H1 (cell line): Measurements from ENCODE around the gene TMA7B. TPM values are rescaled to one million over a fixed set of nuclear protein-coding genes. Genes with fewer than 3 reads are reported as not detected.

Experiments used
- CTCF ChIA-PET: fragments of 300-600 bp; sonication (Branson Sonifier 250); formaldehyde crosslinking; loops from one replicate; lab custom pipeline; 2021; ENCODE audit not compliant: partially characterized antibody; lab: Charles Lee
- POLR2A ChIA-PET: fragments of 300-600 bp; sonication (Branson Sonifier 250); formaldehyde crosslinking; loops from one replicate; lab custom pipeline; 2021; ENCODE audit warnings: inconsistent platforms; ENCODE audit not compliant: partially characterized antibody; lab: Charles Lee
- DNase-seq, 2 experiments: peaks; one replicate each; pipeline versions ENCODE4 v3.0.0 to v3.0.0-alpha.2; 2010 to 2022; ENCODE audit warnings: low spot score in 2 of 2, low read depth in 1 of 2, mixed read lengths in 1 of 2
- FAIRE-seq: peaks from 2 replicates; lab custom pipeline; 2011; peaks lifted over from hg19 to GRCh38; lab: Jason Lieb, UNC
- H2AFZ ChIP-seq: 2 replicates; pipeline ENCODE4 v1.8.1; 2012; ENCODE audit warnings: low read length, inconsistent platforms
- H2AK5ac ChIP-seq: 2 replicates; pipeline ENCODE4 v1.6.1; 2013; ENCODE audit warnings: low read depth, low read length
- H2BK120ac ChIP-seq: replicated peaks from 2 replicates; pipeline ENCODE3; 2013; ENCODE audit warnings: low read depth, low read length, inconsistent platforms
- H2BK12ac ChIP-seq: 2 replicates; pipeline ENCODE4 v1.6.1; 2013; ENCODE audit warnings: low read depth, low read length
- H2BK15ac ChIP-seq: 2 replicates; pipeline ENCODE4 v1.6.1; 2013; ENCODE audit warnings: low read length
- H2BK20ac ChIP-seq: 2 replicates; pipeline ENCODE4 v1.6.1; 2013; ENCODE audit warnings: low read length
- H2BK5ac ChIP-seq: 2 replicates; pipeline ENCODE4 v1.6.1; 2013; ENCODE audit warnings: low read depth, low read length
- H3K14ac ChIP-seq: 2 replicates; pipeline ENCODE4 v1.6.1; 2013; ENCODE audit warnings: inconsistent platforms; ENCODE audit not compliant: insufficient read length
- H3K18ac ChIP-seq: 2 replicates; pipeline ENCODE4 v1.6.1; 2013; ENCODE audit warnings: low read length; ENCODE audit errors: extremely low read depth
- H3K23ac ChIP-seq: 2 replicates; pipeline ENCODE4 v1.6.1; 2013; ENCODE audit warnings: inconsistent platforms; ENCODE audit not compliant: insufficient read length
- H3K23me2 ChIP-seq: 2 replicates; pipeline ENCODE4 v1.6.1; 2013; ENCODE audit warnings: low read depth, low read length
- H3K27ac ChIP-seq: 2 replicates; pipeline ENCODE4 v1.6.1; 2011; ENCODE audit warnings: low read depth, low read length, inconsistent platforms
- H3K27me3 ChIP-seq, 4 experiments: replicated peaks in 1 of 4; 1 replicate in 1 of 4; 2 replicates in 3 of 4; pipeline versions ENCODE4 v1.6.1 to v1.8.1; 2011 to 2013; ENCODE audit warnings: low read length in 3 of 4, mild to moderate bottlenecking in 3 of 4, inconsistent platforms in 2 of 4, mixed read lengths in 2 of 4, moderate library complexity in 1 of 4; ENCODE audit not compliant: control insufficient read depth in 3 of 4, insufficient read depth in 3 of 4; ENCODE audit errors: extremely low read depth in 1 of 4
- H3K36me3 ChIP-seq, 4 experiments: 2 replicates each; pipeline versions ENCODE4 v1.6.1 to v1.8.1; 2011 to 2013; ENCODE audit warnings: mild to moderate bottlenecking in 4 of 4, low read length in 3 of 4, moderate library complexity in 2 of 4, control low read depth in 1 of 4, inconsistent platforms in 1 of 4; ENCODE audit not compliant: insufficient read depth in 4 of 4, control insufficient read depth in 2 of 4
- H3K4ac ChIP-seq: replicated peaks from 2 replicates; pipeline ENCODE3; 2013; ENCODE audit warnings: low read length, low read depth, mixed read lengths, inconsistent platforms; ENCODE audit not compliant: insufficient read length
- H3K4me1 ChIP-seq, 4 experiments: replicated peaks in 1 of 4; 1 replicate in 1 of 4; 2 replicates in 3 of 4; pipeline versions ENCODE4 v1.6.1 to v1.8.1; 2011 to 2013; ENCODE audit warnings: low read length in 3 of 4, inconsistent platforms in 2 of 4, mixed read lengths in 1 of 4; ENCODE audit not compliant: insufficient read depth in 4 of 4, control insufficient read depth in 3 of 4
- H3K4me2 ChIP-seq, 2 experiments: 2 replicates each; pipeline versions ENCODE4 v1.6.1 to v1.8.1; 2011 to 2013; ENCODE audit warnings: low read depth in 2 of 2, low read length in 2 of 2, control low read depth in 1 of 2, inconsistent platforms in 1 of 2, mild to moderate bottlenecking in 1 of 2; ENCODE audit not compliant: insufficient read depth in 1 of 2
- H3K4me3 ChIP-seq, 4 experiments: fragments of 200-600, 300-600 bp in 1 of 4; sonication (generic), shearing (Covaris generic), sonication (Bioruptor Twin) in 1 of 4; 2 replicates each; pipeline versions ENCODE4 v1.5.1 to v1.8.1; 2011 to 2016; ENCODE audit warnings: low read length in 4 of 4, low read depth in 3 of 4, control low read depth in 2 of 4, inconsistent platforms in 2 of 4, mild to moderate bottlenecking in 2 of 4, mixed read lengths in 1 of 4, moderate library complexity in 1 of 4; ENCODE audit not compliant: insufficient read depth in 2 of 4; ENCODE audit errors: extremely low read depth in 1 of 4
- H3K56ac ChIP-seq: replicated peaks from 2 replicates; pipeline ENCODE3; 2013; ENCODE audit warnings: low read depth, mild to moderate bottlenecking, mixed read lengths, low read length, inconsistent platforms; ENCODE audit not compliant: insufficient read length
- H3K79me1 ChIP-seq: 2 replicates; pipeline ENCODE4 v1.6.1; 2013; ENCODE audit warnings: low read depth, low read length, control low read depth
- H3K79me2 ChIP-seq, 2 experiments: 2 replicates each; pipeline versions ENCODE4 v1.6.1 to v1.8.1; 2012 to 2013; ENCODE audit warnings: low read length in 2 of 2, mild to moderate bottlenecking in 2 of 2, inconsistent platforms in 1 of 2; ENCODE audit not compliant: insufficient read depth in 2 of 2, control insufficient read depth in 1 of 2
- H3K9ac ChIP-seq, 4 experiments: replicated peaks in 1 of 4; 1 replicate in 1 of 4; 2 replicates in 3 of 4; pipeline versions ENCODE4 v1.6.1 to v1.8.1; 2011 to 2013; ENCODE audit warnings: low read depth in 3 of 4, low read length in 3 of 4, control low read depth in 2 of 4, mild to moderate bottlenecking in 2 of 4, moderate library complexity in 2 of 4, inconsistent platforms in 1 of 4; ENCODE audit errors: extremely low read depth in 1 of 4
- H3K9me3 ChIP-seq, 2 experiments: 2 replicates each; pipeline versions ENCODE4 v1.6.1 to v1.8.1; 2012 to 2013; ENCODE audit warnings: mild to moderate bottlenecking in 2 of 2, moderate library complexity in 2 of 2, control low read depth in 1 of 2, inconsistent platforms in 1 of 2, low read depth in 1 of 2, low read length in 1 of 2, mixed read lengths in 1 of 2; ENCODE audit not compliant: insufficient read depth in 2 of 2
- H4K20me1 ChIP-seq, 2 experiments: replicated peaks in 1 of 2; 2 replicates each; pipeline versions ENCODE3 to v1.8.1; 2011 to 2013; ENCODE audit warnings: inconsistent platforms in 2 of 2, low read length in 2 of 2, mild to moderate bottlenecking in 1 of 2; ENCODE audit not compliant: insufficient read depth in 2 of 2, control insufficient read depth in 1 of 2
- H4K5ac ChIP-seq: 2 replicates; pipeline ENCODE4 v1.6.1; 2013; ENCODE audit warnings: low read length, low read depth, mixed read lengths, inconsistent platforms; ENCODE audit not compliant: insufficient read length
- H4K8ac ChIP-seq: 2 replicates; pipeline ENCODE4 v1.8.0; 2013; ENCODE audit warnings: mild to moderate bottlenecking, moderate library complexity, low read length, inconsistent platforms; ENCODE audit not compliant: insufficient read depth; ENCODE audit errors: extremely low read depth
- H4K91ac ChIP-seq: replicated peaks from 2 replicates; pipeline ENCODE3; 2013; ENCODE audit warnings: low read length, mixed read lengths, inconsistent platforms; ENCODE audit not compliant: insufficient read length
- ASH2L ChIP-seq: fragments of 200-600, 300-600 bp; sonication (generic); IDR thresholded peaks from one replicate; pipeline ENCODE4 v1.7.1; 2017; ENCODE audit warnings: low read length
- ATF3 ChIP-seq: IDR thresholded peaks from 2 replicates; pipeline ENCODE4 v1.6.1; 2011; ENCODE audit warnings: low read depth, mild to moderate bottlenecking, low read length; ENCODE audit not compliant: insufficient read depth
- BCL11A ChIP-seq, 2 experiments: IDR thresholded peaks; one replicate each; pipeline ENCODE4 v1.6.1; 2011; ENCODE audit warnings: low read depth in 2 of 2, low read length in 2 of 2, mild to moderate bottlenecking in 2 of 2
- JUN ChIP-seq: IDR thresholded peaks from 2 replicates; pipeline ENCODE4 v1.6.1; 2011; ENCODE audit warnings: low read depth, mild to moderate bottlenecking, improper control_type of control experiment, low read length
- KDM4A ChIP-seq: IDR thresholded peaks from one replicate; pipeline ENCODE4 v1.7.1; 2012; ENCODE audit warnings: low read depth, mild to moderate bottlenecking, moderate library complexity, low read length, inconsistent platforms; ENCODE audit not compliant: severe bottlenecking
- NRF1 ChIP-seq: IDR thresholded peaks from 2 replicates; pipeline ENCODE4 v1.6.1; 2011; ENCODE audit warnings: mild to moderate bottlenecking, low read depth, low read length, improper control_type of control experiment
- PHF8 ChIP-seq: fragments of 200-600 bp; sonication (generic); conservative IDR thresholded peaks from 2 replicates; pipeline ENCODE4 v1.7.1; 2012; ENCODE audit warnings: low read depth, mild to moderate bottlenecking, inconsistent platforms, low read length, moderate library complexity
- RFX5 ChIP-seq: IDR thresholded peaks from 2 replicates; pipeline ENCODE4 v1.6.1; 2011; ENCODE audit warnings: low read depth, low read length, improper control_type of control experiment, borderline replicate concordance
- RNF2 ChIP-seq: fragments of 200-900, 300-1000 bp; sonication (generic); IDR thresholded peaks from 2 replicates; pipeline ENCODE4 v1.7.1; 2016; ENCODE audit warnings: borderline replicate concordance, low read depth, mild to moderate bottlenecking, antibody characterized with exemption, low read length; ENCODE audit not compliant: poor library complexity, severe bottlenecking; ENCODE audit errors: missing control alignments
- SIX5 ChIP-seq: IDR thresholded peaks from 2 replicates; pipeline ENCODE4 v1.6.1; 2011; ENCODE audit warnings: mild to moderate bottlenecking, low read depth, low read length
- SP2 ChIP-seq: IDR thresholded peaks from 2 replicates; pipeline ENCODE4 v1.6.1; 2012; ENCODE audit warnings: mild to moderate bottlenecking, low read length, inconsistent platforms
- SUZ12 ChIP-seq: fragments of 200-600 bp; sonication (generic); IDR thresholded peaks from 2 replicates; pipeline ENCODE4 v1.6.1; 2012; ENCODE audit warnings: mild to moderate bottlenecking, inconsistent platforms, low read length, moderate library complexity, mixed read lengths
- TAF1 ChIP-seq: IDR thresholded peaks from 2 replicates; pipeline ENCODE4 v1.6.1; 2011; ENCODE audit warnings: mild to moderate bottlenecking, low read depth, low read length
- TBP ChIP-seq: IDR thresholded peaks from 2 replicates; pipeline ENCODE4 v1.6.1; 2011; ENCODE audit warnings: low read depth, low read length, improper control_type of control experiment
- WGBS, 2 experiments: shearing (Covaris generic) in 1 of 2; methylation state at CpG; one replicate each; pipeline versions ENCODE4 v1.1.6 to v1.1.7; 2013 to 2015; ENCODE audit warnings: low lambda C conversion rate in 2 of 2, mixed read lengths in 2 of 2, inconsistent platforms in 1 of 2, low coverage in 1 of 2, missing lambda C conversion rate in 1 of 2; ENCODE audit not compliant: insufficient replicate concordance in 2 of 2, insufficient coverage in 1 of 2, insufficient read length in 1 of 2; ENCODE audit errors: extremely low coverage in 1 of 2, missing lambda C conversion rate in 1 of 2; 5-methylcytosine and 5-hydroxymethylcytosine counted together
- polyA plus RNA-seq, 7 experiments: library from polyadenylated mRNA; depleted of rRNA in 3 of 7; stranded (reverse) in 5 of 7; unstranded in 2 of 7; fragments of >200 nt in 5 of 7; fragments of 200-250 nt in 2 of 7; gene quantifications; 1 replicate in 5 of 7; 2 replicates in 1 of 7; 4 replicates in 1 of 7; pipeline versions ENCODE4 v1.2.1 to v1.2.3, GENCODE V29; 2011 to 2013; ENCODE audit warnings: missing spikeins in 2 of 7, mixed read lengths in 2 of 7
- total RNA-seq: library from RNA; stranded (reverse); fragmentation: NEBNext Ultra II Directional; extraction: Animal tissue kit (Norgen Biotek cat#: 25700); gene quantifications from 2 replicates; pipeline ENCODE4 v1.2.1, GENCODE V29; 2021

TMA7B gene
- total and polyA plus RNA-seq, 2 of the 8 experiments (the other 6 are each of a cell fraction or from before 2014, with no cell fraction given): not detected

GRCh38 chr22:40006641-40007040 is 46.4 kb downstream of the TMA7B start:
- Histone ChIP-seq H3K14ac (no peak overlapping the region), H2BK120ac (no peak overlapping the region), H4K8ac (no peak overlapping the region), H4K91ac (no peak overlapping the region), H3K9ac (no peak overlapping the region), H3K4me1 (peaks cover 22 to 42% (median 28%) of the 10 kb centered on the region in 4 experiments), H2BK15ac (no peak overlapping the region), H3K27me3 (no peaks in the 10 kb centered on the region), H3K56ac (no peak overlapping the region), H4K20me1 (peaks cover 2 to 17% of the 10 kb centered on the region in 2 experiments), H3K18ac (no peak overlapping the region), H3K79me1 (no peaks in the 10 kb centered on the region), H3K4me2 (no peak overlapping the region), H3K4ac (no peak overlapping the region), H3K23me2 (no peaks in the 10 kb centered on the region; the same call in 1 of the 2 replicates), H2BK12ac (peak overlapping the region; percentile 60; the same call in 1 of the 2 replicates), H3K9me3 (no peaks in the 10 kb centered on the region), H3K4me3 (no peak overlapping the region), H3K79me2 (peaks cover 3 to 26% of the 10 kb centered on the region in 2 experiments; a peak in 2 of 4 replicates), H3K27ac (no peak overlapping the region), H2BK5ac (no peak overlapping the region), H3K36me3 (no peaks in the 10 kb centered on the region), H4K5ac (no peak overlapping the region), H2BK20ac (no peak overlapping the region), H2AFZ (no peak overlapping the region), H3K23ac (no peak overlapping the region), H2AK5ac (0 out of 2 replicates have a peak overlapping the region, but pooled peaks have one; percentile 79)
- FAIRE-seq (no peak), DNase-seq (no peak)
- WGBS, 2 experiments: 80% methylated on average over 8 of the region's 8 CpGs; no CpG with 5 or more reads in 1 of the 2 experiments
- CTCF ChIA-PET: interaction anchor here (0.6 to 16.1 kb wide), 4 partner anchors 20 to 1526 kb away, joined by 3 to 159 read pairs (median 3); no protein-coding TSS in a partner anchor
- POLR2A ChIA-PET: interaction anchor here (1.0 kb wide), 1 partner anchor 10 kb away, joined by 4 read pairs; no protein-coding TSS in a partner anchor
- TF ChIP-seq KDM4A (no peak), RFX5 (no peak), TAF1 (no peak), SIX5 (no peak), JUN (no peak), ASH2L (no peak), SP2 (no peak), PHF8 (no peak), TBP (no peak), SUZ12 (no peak), BCL11A (IDR thresholded peaks at IDR 0.05; ENCODE audit: low read depth in 2 of 2, low read length in 2 of 2) (no peak), RNF2 (no peak), ATF3 (no peak), NRF1 (no peak)
